ENCODE data around the gene ITGB2.

The ITGB2 gene

DNA sequence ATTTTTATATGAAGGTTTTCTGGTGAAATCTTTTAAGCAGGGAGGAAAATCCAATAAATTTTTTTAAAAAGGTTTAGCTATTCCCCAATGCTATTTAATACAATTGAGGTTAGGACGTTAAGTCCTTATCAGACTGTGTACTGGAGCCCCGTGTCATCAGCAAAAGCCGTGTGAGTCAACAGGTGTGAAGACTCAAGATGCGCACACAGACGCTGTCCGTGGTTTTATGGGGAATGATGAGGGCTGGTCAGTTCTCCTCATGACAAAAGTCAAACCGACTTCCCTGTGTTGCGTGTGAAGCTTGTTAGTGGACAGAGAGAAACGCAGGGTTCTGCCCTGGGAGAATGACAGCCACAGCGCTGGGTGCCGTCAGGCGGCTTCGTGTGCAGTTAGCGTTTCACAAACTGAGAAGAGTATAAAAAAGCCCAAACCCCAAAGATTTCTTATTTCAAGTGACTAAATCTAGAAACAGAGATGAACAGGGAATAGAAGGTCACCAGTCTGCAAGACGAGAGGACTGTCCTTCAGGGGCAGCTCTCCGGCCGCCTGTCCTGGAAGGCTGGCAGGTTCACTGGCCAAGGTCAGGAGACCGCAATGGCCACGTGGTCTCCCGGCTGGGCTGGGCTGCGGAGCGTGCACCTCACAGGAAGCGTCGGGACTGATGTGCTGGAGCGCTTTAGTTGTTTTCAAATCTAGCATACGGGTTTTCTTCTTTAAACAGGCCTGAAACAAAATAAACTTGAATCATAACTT, 69.6 kb downstream of the ITGB2 start:
- DNase-seq (ENCODE audit: extremely low read depth in 1 of 2, low read depth in 1 of 2), result no peak

GRCh38 chr21:44850208-44850800, 70.4 kb downstream of the ITGB2 start:
- no peak for DNase-seq (ENCODE audit: extremely low read depth in 1 of 2, low read depth in 1 of 2)

DNA sequence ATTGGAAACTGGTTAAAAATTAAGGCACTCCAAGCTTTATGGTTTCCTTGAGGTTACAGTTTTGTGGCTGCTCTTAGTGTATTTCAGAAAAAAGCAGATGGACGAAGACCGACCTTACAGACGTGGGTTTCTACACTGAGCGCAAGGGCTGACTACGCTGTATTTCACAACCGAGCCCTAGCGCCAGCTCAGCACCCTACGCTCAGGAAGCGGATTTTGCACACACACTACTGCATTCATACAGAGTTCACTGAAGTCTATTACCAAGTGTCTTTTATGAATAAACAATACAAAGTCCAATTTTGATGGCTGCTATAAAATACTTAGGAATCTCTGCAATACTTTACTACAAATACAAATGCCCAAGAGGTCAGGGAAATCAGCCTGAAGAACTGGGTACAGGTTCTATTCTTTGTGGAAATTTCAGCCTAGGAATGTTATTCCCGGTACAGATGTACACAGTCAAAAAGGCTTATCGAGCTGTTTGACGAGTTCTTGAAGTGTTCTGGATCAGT, 71.0 kb downstream of the ITGB2 start:
- DNase-seq (ENCODE audit: extremely low read depth in 1 of 2, low read depth in 1 of 2), result no peak

GRCh38 chr21:44848821-44849521, 71.7 kb downstream of the ITGB2 start:
- DNase-seq (ENCODE audit: extremely low read depth in 1 of 2, low read depth in 1 of 2), result no peak

DNA sequence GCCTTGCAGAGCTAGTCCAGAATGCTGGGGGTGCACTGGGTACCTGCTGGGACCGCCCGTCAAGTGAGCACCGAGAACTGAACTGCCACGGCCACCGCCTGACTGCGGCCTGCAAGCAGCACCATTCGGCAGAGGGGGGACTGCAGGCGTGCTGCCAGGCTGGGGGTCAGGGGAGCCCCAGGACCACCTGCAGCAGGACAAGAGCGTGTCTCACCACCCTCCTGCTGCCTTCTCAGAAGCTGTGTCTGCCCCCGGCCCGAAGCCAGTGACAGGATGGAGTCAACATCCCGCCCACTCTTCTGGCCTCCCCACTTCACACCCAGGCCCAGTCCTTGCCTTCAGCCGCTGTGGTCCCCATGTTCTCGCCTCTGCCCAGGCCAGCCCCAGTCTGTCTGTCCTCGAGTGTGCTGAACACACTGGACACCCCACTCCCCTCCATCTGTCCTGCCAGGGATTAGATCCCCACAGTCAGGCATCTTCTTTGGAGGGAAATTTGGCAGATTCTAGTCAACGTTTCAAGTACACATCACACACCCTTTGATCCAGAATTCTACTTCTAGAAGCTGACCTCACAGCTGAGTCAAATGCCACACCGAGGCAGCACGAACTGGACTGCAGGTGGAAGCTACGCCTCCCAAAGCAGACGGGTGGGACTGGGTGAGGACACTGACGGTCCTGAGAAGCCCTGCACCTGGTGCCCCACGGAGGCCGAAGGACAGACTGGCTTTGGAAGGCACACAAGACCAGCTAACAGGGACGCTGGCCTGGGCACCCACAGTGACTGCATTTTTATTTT, 73.2 kb downstream of the ITGB2 start:
- DNase-seq (ENCODE audit: extremely low read depth in 1 of 2, low read depth in 1 of 2), result no peak

DNA sequence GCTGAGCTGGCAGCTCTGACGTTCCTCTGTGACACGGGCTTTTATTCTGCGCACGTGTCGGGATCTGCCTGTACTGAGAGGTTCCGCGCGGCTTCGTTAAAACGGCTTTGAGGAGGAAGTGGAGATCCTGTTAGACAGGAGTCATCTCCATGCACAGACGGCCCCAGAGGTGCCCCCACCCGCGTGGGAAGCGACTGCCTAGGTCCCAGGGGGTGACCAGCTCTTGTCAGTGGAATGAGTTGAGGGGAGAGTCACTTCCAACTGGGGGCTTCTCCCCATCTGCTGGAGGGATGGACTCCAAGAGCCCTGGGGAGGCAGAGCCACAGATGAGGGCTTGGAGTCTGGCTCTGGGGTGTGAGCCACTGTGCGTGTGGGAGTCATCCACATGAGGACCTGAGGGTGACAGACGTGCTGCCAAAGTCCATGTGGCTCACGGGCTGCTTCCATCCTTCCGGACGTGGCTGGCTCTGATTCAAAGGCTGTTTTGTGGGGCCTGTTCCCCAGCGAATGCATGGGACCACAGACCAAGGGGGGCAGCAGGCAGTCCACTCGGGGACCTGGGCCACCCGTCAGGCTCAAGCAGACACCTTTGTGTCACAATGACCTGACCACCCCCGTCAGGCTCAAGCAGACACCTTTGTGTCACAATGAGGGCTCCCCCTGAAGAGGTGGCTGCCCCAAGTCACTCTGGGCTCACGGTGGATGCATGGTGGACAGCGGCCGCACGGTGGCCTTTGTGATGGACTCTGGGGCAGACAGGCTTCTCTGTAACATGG, 74.0 kb downstream of the ITGB2 start:
- DNase-seq (ENCODE audit: extremely low read depth in 1 of 2, low read depth in 1 of 2), result no peak

DNA sequence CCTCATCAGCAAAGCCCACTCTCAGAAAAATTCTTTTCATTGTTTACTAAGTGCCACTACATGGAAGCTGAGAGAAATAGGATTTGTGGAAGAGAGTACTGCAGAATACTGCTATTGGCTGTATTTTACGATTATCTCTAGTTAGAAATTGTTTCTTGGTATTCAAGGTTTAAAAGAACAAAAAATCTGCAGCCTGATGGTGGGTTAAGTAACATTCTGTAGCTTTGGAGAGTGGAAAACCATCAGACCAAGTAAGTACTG, 74.5 kb downstream of the ITGB2 start:
- DNase-seq (ENCODE audit: extremely low read depth in 1 of 2, low read depth in 1 of 2), result no peak

GRCh38 chr21:44845418-44846223, 75.1 kb downstream of the ITGB2 start:
- peak in 1 of 2 donors; percentile 22 for DNase-seq (ENCODE audit: extremely low read depth in 1 of 2, low read depth in 1 of 2)

- no peak for DNase-seq (ENCODE audit: extremely low read depth in 1 of 2, low read depth in 1 of 2)
These were observed 76.4 kb downstream of the ITGB2 start for GRCh38 chr21:44844256-44844655.

- DNase-seq (ENCODE audit: extremely low read depth in 1 of 2, low read depth in 1 of 2), result no peak
These were observed 77.8 kb downstream of the ITGB2 start for GRCh38 chr21:44842721-44843445.

- no peak for DNase-seq (ENCODE audit: extremely low read depth in 1 of 2, low read depth in 1 of 2)
These were observed 78.6 kb downstream of the ITGB2 start for GRCh38 chr21:44842087-44842486.

DNA sequence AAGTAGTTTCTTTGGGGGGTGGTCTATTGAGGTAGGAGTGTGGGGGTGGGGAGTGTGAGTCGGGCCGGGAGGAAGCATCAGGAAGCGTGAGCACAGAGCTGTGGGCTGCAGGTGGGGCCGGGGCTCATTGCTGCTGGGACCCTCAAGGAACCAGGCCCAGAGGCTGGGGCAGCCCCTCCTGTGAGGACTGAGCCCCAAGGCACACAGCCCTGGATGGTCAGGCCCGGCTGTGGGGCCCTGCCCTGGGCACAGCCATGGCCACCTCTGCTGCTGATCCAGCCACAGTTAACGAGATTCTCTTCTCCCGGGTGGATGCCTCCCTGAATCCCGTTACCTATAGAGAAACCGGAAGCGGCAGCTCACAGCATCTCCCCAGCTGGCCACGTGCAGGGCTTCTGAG, 79.9 kb downstream of the ITGB2 start:
- no peak for DNase-seq (ENCODE audit: extremely low read depth in 1 of 2, low read depth in 1 of 2)

- DNase-seq (ENCODE audit: extremely low read depth in 1 of 2, low read depth in 1 of 2), result no peak
These were observed 81.7 kb downstream of the ITGB2 start for GRCh38 chr21:44838951-44839350.

- DNase-seq (ENCODE audit: extremely low read depth in 1 of 2, low read depth in 1 of 2), result no peak
These were observed 82.4 kb downstream of the ITGB2 start for GRCh38 chr21:44838039-44838895.

- DNase-seq (ENCODE audit: extremely low read depth in 1 of 2, low read depth in 1 of 2), result no peak
These were observed 83.2 kb downstream of the ITGB2 start for GRCh38 chr21:44837537-44837936.

- DNase-seq (ENCODE audit: extremely low read depth in 1 of 2, low read depth in 1 of 2), result no peak
These were observed 83.8 kb downstream of the ITGB2 start for GRCh38 chr21:44836666-44837471.

DNA sequence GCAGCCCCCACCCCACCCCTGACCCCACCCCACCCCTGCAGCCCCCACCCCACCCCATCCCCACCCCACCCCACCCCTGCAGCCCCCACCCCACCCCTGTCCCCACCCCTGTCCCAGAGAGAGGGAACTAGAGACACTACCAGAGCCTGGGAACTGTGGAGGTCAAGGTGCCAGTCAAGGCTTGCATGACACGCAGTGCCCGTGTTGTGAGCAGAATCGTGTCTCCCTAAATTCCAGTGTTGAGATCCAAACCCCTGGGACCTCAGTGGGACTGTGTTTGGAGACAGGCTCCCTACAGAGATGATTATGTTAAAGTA, 84.4 kb downstream of the ITGB2 start:
- no peak for DNase-seq (ENCODE audit: extremely low read depth in 1 of 2, low read depth in 1 of 2)

All from activated CD8-positive, alpha-beta memory T cell treated with anti-CD3 and anti-CD28 coated beads for 1 hour (primary cell).